Mesothelial cell of epicardium (in vitro differentiated cells): Measurements from ENCODE around the gene TMEM167B. TPM values are rescaled to one million over a fixed set of nuclear protein-coding genes. Genes with fewer than 3 reads are reported as not detected.
A peak's percentile ranks its signal among the peaks of the same experiment; 100 is the strongest.

Experiments used
- DNase-seq, 2 experiments: peaks; one replicate each; pipeline ENCODE4 v3.0.0; 2021; ENCODE audit warnings: low spot score in 2 of 2; ENCODE audit not compliant: unreplicated experiment in 2 of 2
- H3K27ac Mint-ChIP-seq: 2 replicates; pipeline ENCODE4 v1.8.0; 2021; ENCODE audit warnings: mixed read lengths
- H3K27me3 Mint-ChIP-seq: 2 replicates; pipeline ENCODE4 v1.8.0; 2021; ENCODE audit warnings: low read depth, mixed read lengths
- H3K36me3 Mint-ChIP-seq: 2 replicates; pipeline ENCODE4 v1.8.0; 2021; ENCODE audit warnings: mixed read lengths
- H3K4me1 Mint-ChIP-seq: 2 replicates; pipeline ENCODE4 v1.8.0; 2021; ENCODE audit warnings: mixed read lengths
- H3K4me3 Mint-ChIP-seq: 2 replicates; pipeline ENCODE4 v1.8.0; 2021; ENCODE audit warnings: mild to moderate bottlenecking, moderate library complexity, mixed read lengths
- H3K9me3 Mint-ChIP-seq: 2 replicates; pipeline ENCODE4 v1.8.0; 2021; ENCODE audit warnings: mixed read lengths
- total RNA-seq: library from RNA; stranded (reverse); gene quantifications from 3 replicates; pipeline ENCODE4 v1.2.1, GENCODE V29; 2021
- TF ChIP-seq, protein P1 (sequence below): fragments of 200-600 bp; sonication (generic); IDR thresholded peaks from one replicate; pipeline ENCODE4 v1.5.0; 2021; ENCODE audit warnings: antibody characterized with exemption; ENCODE audit not compliant: unreplicated experiment

The TMEM167B gene
- total RNA-seq, 1 donor from 2014 or later, result 33.5 TPM

DNA sequence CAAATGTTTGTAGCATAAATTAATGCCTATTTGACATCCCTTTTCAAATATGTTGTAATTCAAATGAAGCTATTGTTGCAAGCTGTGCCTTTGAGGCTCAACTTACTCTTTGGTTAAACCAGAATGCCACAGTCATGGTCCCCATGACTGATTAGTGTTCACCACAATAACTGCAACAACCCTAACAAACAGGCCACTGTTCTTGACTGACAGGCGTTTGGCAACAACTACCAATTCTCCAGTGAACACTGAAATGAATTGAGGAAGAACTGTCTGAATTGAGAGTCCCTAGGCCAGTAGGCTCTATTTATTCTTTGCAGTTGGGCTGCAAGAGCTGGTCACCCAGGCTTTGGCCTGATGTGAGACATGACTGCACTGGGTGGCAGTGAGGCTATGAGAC, 6.6 kb upstream of the TMEM167B start:
- Mint-ChIP-seq H3K36me3 (peaks cover 1% of the 10 kb centered on the region), H3K27ac (no peak overlapping the region), H3K9me3 (no peaks in the 10 kb centered on the region), H3K4me3 (no peak overlapping the region), H3K4me1 (peaks cover 3% of the 10 kb centered on the region), H3K27me3 (no peaks in the 10 kb centered on the region)
- TF ChIP-seq, protein P1, sequence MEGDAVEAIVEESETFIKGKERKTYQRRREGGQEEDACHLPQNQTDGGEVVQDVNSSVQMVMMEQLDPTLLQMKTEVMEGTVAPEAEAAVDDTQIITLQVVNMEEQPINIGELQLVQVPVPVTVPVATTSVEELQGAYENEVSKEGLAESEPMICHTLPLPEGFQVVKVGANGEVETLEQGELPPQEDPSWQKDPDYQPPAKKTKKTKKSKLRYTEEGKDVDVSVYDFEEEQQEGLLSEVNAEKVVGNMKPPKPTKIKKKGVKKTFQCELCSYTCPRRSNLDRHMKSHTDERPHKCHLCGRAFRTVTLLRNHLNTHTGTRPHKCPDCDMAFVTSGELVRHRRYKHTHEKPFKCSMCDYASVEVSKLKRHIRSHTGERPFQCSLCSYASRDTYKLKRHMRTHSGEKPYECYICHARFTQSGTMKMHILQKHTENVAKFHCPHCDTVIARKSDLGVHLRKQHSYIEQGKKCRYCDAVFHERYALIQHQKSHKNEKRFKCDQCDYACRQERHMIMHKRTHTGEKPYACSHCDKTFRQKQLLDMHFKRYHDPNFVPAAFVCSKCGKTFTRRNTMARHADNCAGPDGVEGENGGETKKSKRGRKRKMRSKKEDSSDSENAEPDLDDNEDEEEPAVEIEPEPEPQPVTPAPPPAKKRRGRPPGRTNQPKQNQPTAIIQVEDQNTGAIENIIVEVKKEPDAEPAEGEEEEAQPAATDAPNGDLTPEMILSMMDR, result no peak
- DNase-seq, result no peak

DNA sequence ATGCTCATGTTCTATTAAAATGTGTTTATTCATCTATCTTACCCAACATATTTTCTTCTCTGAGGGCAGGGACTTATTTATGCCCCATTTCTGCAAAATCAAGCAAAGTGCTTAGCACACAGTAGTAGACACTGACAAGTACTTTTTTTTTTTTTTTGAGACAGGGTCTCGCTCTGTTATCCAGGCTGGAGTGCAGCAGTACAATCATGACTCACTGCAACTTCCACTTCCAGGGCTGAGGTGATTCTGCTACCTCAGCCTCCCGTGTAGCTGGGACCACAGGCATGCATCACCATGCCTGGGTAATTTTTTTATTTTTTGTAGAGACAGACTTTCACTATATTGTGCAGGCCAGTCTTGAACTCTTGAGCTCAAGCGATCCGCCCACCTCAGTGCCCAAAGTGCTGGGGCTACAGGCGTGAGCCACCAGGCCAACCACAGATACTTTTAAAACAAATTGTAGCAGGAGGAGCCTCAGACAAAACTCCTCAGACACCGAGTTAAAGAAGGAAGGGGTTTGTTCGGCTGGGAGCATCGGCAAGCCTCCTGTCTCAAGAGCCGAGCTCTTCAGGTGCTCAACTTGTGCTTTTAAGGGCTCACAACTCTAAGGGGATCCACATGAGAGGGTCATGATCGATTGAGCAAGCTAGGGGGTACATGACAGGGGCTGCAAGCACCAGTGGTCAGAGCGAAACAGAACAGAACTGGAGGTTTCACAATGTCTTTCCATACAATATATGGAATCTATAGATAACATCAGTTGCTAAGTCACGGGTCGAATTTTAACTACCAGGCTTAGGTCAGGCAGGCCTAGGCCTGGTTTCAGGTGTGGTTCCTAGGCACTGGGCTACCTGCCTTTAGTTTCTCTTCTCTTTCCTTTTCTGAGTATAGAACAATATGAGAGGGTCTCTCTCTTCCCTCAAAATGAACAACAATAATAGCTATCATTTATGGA, 5.7 kb upstream of the TMEM167B start:
- Mint-ChIP-seq H3K4me1 (peaks cover 3% of the 10 kb centered on the region), H3K27me3 (no peaks in the 10 kb centered on the region), H3K36me3 (peaks cover 1% of the 10 kb centered on the region), H3K27ac (no peak overlapping the region), H3K4me3 (no peak overlapping the region), H3K9me3 (no peaks in the 10 kb centered on the region)
- TF ChIP-seq, protein P1, result no peak
- DNase-seq, result no peak

DNA sequence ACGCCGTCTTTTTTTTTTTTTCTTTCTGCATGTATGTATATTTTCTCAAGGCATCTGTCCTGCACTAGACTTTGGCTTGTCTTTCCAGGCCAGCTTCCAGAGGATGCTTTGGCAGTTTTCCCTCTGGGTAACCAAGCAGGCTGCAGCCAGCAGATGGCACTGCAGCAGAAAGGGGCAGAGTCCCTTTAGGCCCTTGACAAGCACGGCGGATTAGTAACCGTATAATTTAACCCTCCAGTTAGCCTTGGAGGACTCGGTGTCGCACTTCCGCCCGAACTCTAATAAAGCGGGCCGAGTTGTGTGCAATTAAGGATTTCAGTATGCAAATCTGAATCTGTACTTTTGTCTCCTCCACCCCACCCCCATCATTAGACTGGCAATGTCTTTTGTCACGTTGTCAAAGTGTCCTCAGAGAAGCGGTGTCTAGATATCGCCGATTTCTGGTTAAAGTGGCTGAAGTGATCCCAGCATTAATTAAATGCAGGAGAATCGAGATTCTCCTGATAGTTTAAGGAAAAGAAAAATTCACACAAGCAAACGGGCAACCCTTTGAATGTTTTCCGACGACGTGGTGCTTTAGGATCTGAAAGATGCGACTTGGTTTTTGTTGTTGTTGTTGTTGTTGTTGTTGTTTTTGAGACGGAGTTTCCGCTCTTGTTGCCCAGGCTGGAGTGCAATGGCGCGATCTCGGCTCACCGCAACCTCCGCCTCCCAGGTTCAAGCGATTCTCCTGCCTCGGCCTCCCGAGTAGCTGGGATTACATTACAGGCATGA, 1.1 kb upstream of the TMEM167B start:
- TF ChIP-seq, protein P1, result no peak
- H3K4me1 Mint-ChIP-seq, result peaks cover 25% of the 10 kb centered on the region
- H3K9me3 Mint-ChIP-seq, result no peaks in the 10 kb centered on the region
- no peak overlapping the region for H3K27ac Mint-ChIP-seq
- DNase-seq, result no peak
- H3K27me3 Mint-ChIP-seq, result no peaks in the 10 kb centered on the region
- peak overlapping the region; percentile 81 for H3K4me3 Mint-ChIP-seq
- peaks cover 8% of the 10 kb centered on the region for H3K36me3 Mint-ChIP-seq

DNA sequence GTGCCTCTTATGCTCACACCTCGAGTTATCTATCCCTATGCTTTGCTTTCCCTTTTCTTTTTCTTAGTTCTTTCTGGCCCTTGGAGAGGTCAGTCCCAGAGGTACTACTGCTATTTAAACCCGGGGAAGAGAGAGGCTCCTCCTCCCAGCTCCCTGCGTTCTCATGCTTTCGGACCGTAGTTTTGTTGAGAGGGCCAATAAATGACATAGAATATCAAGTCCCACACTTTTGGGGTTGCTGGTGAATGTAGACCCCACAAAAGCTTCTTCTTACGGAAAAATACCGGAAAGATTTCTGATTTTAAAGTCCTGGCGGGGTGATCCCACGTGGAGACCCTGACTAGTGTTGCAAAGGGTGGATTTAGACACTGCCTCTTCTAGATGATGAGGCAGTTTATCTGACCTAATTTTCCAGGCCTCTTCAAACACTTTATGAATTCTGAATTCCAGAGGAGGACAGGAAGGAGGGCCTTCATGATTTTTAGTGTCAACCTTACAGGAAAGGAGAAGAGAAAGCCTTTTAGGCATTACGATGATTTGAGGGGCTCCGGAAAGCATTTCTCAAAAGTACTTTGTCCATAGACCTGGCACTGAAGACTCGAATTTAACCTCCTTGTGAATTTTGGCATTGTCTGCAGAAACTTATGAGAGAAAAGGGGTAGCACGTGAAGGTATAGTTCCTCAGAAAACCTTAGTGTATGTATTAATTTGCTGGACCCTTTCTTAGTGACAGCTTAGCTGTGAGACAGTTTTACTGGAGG, 694 bp downstream of the TMEM167B start:
- H3K4me3 Mint-ChIP-seq, result peak overlapping the region; percentile 81
- no peaks in the 10 kb centered on the region for H3K9me3 Mint-ChIP-seq
- no peaks in the 10 kb centered on the region for H3K27me3 Mint-ChIP-seq
- H3K27ac Mint-ChIP-seq, result peak overlapping the region; percentile 93
- TF ChIP-seq, protein P1, result no peak
- peaks cover 25% of the 10 kb centered on the region for H3K4me1 Mint-ChIP-seq
- DNase-seq, result no peak
- H3K36me3 Mint-ChIP-seq, result peaks cover 14% of the 10 kb centered on the region

DNA sequence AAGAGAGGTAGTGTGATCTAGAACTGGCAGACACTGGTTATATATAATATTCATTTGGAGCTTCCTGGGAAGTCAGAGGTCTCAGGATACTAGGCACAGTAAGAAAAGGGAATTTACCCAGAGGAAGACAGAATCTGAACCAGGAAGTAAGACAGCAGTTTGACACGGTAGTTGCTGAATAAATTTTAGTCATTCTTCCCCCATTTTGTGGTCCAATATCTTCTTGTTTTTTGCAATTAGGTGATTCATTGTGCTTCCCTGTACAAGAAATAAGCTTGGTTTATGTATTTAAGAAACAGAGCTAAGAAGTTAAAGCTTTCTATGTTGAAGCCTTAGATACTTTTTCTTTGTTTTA, 1.3 kb downstream of the TMEM167B start:
- Mint-ChIP-seq H3K9me3 (no peaks in the 10 kb centered on the region), H3K4me3 (peak overlapping the region; percentile 81), H3K4me1 (peaks cover 25% of the 10 kb centered on the region), H3K27ac (peak overlapping the region; percentile 93), H3K27me3 (no peaks in the 10 kb centered on the region), H3K36me3 (peaks cover 14% of the 10 kb centered on the region)
- TF ChIP-seq, protein P1, result no peak
- no peak for DNase-seq
